DMS53 treated with DMSO at 0.1 percent for 48 hours (cell line): ENCODE data around the gene TMEM121.

Experiments used
- DNase-seq: peaks from one replicate; lab custom pipeline; 2025; ENCODE audit not compliant: unreplicated experiment; lab: John Stamatoyannopoulos, UW

TMEM121 gene

DNA sequence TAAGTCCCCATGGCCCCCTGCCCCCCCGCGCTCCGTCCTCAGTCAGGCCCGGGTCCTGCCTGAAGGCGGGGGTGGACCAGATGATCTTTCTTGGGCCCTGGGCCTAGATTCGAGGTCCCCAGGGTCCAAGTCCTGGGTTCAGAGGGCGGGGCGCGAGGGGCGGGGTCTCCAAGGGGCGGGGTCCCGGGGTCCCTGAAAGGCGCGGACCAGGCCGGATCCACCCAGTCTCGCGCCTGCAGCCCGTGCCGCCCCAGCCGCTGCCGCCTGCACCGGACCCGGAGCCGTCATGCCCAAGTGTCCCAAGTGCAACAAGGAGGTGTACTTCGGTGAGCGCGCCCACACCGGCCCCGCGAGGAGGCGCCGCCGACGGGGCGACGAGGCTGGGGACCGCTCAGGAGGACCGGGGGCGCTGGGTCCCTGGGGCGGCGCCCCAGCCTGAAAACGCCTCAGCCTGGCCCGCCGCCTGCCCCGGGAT, 39.4 kb upstream of the TMEM121 start:
- no peak for DNase-seq

GRCh38 chr14:105487449-105487985, 38.9 kb upstream of the TMEM121 start:
- DNase-seq, result no peak

DNA sequence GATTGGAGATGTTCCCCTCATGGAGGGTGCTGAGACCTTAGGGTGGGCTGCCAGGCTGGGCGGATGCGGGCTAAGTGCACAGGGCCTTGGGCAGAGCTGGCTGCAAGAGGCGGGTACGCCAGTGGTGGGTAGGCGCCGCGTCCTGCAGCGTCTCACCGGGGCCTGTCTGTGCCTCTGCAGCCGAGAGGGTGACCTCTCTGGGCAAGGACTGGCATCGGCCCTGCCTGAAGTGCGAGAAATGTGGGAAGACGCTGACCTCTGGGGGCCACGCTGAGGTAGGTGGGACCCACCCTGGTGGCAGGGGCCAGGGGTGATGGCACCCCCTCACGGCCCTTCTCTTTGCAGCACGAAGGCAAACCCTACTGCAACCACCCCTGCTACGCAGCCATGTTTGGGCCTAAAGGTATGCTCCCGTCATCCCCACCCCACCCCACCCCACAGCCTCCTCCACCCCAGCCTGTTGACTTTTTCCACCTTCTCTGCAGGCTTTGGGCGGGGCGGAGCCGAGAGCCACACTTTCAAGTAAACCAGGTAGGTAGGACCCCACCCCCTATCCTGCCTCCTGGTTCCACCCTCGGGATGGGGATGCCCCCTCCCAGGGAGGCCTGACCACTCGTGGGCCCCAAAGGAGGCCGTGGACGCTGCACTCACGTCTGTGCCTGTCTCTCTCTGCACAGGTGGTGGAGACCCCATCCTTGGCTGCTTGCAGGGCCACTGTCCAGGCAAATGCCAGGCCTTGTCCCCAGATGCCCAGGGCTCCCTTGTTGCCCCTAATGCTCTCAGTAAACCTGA, 38.2 kb upstream of the TMEM121 start:
- DNase-seq, result no peak

- DNase-seq, result no peak
Measured at GRCh38 chr14:105488781-105489541, 37.4 kb upstream of the TMEM121 start.

DNA sequence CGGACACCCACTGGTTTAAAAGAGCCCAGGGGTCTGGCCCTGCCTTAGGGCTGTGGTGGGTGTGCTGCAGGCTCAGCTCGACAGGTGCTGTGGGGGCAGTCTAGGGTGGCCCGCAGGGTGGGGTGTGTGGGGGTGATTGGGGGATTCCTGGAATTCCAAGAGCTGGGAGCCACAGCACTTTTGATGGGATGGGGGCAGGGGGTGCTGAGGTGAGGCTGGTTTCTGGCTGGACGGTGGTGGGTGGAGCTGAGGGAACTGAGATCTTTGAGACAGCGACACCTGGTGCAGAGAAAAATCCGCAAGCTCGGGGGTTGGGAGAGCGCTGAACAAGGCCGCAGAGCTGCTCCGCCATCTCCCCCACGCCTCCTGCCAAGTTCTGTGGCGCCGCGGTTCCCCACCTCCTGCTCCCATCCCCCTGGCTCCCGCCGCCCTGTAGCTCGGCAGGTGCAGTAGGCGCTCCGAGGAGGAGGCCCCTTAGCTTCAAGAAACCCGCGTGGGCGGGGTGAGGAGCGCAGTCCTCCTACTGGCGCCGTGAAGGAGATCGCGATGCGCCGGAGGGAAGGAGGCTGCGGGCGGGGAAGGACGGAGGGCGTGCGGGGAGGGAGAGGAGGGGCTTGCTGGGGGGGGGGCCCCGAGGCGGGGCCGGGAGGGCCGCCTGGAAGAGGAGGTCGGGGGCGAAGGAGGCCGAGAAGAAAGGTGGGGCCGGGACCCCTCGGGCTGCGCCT, 36.7 kb upstream of the TMEM121 start:
- DNase-seq, result peak; percentile 52

GRCh38 chr14:105490267-105490571, 36.2 kb upstream of the TMEM121 start:
- DNase-seq, result no peak

DNA sequence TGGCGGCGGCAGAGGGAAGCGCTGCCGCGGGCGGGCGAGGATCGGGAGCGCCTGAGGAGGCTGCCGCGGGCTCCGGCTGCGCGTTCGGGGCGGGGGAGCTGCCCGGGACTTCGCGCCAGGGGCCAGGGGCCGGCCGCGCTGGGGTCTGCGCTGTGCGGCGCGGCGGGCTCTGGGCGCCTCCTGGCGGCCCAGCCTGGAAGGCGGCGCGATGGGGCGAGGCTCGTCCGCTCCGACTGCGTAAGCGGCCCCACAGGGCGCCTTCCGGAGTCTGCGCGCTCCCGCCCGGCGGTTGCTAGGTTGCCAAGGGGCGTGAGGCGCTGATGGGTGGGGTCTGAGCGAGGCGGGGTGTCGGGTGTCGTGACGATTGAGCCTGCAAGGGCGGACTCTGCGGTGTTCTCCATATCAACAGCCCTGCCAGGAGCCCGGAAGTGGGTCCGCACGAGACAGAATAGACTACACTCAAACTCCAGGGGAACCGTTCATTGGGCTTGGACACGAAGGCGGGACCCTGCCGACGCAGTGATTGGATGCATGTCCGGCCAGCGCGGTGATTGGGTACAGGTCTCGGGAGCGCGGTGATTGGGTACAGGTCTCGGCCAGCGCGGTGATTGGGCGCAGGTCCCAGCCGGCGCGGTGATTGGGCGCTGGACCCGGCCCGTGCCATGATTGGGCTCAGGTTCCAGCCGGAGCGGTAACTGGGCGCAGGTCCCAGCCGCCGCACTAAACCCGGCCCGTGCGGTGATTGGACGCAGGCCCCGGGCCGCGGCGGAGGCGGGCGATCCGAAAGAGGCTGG, 35.6 kb upstream of the TMEM121 start, which contains the start of gene TEDC1:
Gene TEDC1 (plus strand): TSS at position 675 of the 794 bp plus-strand sequence. CDS start 130 bp downstream, outside the sequence.
- peak; percentile 95 for DNase-seq

- no peak for DNase-seq
Measured at GRCh38 chr14:105491366-105491973, 34.9 kb upstream of the TMEM121 start.

DNA sequence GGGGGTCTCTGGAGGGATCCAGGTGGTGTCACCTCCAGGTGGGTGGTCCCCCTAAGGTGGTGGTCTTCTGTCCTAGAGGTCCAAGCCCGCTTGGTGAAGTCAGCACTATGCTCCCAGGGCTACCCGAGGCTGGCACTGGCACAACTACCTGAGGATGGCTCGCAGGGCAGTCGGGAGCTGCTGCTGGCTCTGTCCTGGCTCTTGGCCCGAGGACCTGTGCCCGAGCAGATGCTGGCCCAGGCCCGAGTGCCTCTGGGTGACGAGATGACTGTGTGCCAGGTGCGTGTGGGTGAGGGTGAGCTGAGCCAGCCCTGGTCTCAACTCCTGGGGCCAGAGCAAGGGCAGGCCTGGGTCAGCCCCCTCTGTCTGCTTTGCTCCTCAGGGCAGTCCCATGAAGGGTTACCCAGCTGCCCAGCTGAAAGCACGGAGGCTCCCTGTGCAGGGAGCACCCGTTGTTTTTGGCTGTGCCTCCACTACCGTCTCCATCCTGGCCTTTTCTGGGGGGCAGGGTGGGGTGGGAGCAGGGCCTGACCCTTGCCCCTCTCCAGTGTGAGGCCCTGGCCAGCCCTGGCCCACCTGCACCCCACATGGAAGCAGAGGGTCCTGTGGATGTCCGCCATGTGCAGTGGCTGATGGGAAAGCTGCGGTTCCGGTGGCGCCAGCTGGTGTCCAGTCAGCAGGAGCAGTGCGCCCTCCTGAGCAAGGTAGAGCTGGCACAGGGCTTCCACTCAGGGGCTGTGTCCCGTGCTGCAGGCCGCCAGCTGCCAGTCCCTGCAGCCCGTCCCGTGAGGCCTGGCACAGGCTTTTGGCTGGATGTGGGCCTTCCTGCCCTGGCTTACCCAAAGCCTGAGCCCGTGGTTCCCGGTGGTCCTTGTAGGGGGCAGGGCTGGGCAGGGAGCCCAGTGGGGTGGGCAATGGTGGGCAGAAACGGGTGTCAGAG, 34.1 kb upstream of the TMEM121 start:
- DNase-seq, result no peak

- no peak for DNase-seq
Measured at GRCh38 chr14:105492971-105493871, 33.2 kb upstream of the TMEM121 start.

DNA sequence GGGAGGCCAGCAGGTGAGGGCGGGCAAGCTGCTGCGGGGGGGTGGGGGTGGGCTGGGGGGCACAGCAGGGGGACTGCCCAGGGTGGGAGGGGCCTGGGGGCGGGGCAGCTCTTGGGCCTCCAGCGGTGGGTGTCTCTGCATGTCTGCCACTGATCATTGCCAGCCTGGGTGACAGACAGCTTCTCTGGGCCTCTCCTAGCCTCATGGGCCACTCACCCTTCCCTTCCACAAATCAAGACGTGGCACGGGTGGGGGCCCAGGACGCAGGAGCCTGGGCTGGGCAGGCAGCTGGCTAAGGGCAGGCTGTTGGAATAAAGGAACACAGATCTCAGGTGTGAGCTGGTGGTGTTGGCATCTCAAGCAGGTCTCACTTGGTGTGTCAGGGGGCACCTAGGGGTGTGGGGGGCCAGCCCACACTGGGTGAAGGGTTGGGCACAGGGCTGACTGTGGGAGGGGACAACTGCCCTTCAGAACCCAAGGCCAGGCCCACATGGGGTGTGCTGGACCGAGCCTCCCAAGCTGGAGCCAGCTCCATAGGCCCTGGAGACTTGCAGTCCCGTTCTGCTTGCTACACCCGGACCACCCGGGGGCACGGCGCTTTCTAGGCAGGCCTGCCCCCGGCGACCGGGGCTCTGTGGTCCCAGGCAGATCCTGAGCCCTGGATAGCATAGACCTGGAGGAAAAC, 32.3 kb upstream of the TMEM121 start:
- no peak for DNase-seq

DNA sequence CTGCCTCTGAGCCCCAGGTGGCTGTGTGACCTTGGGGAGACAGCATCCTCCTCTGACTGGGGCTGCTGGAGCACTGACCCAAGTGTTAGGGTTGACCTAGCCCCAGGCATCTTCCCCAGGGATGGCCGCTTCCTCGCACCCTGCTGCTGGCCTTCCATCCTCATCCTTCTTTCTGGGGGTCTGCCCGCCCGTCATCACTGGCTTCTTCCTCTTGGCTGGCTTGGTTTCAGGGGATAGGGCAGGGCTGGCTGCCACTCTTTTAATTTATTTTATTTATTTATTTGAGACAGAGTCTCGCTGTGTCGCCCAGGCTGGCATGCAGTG, 31.8 kb upstream of the TMEM121 start:
- no peak for DNase-seq

- DNase-seq, result no peak
Measured at GRCh38 chr14:105495101-105495989, 31.0 kb upstream of the TMEM121 start.

GRCh38 chr14:105495990-105496830, 30.2 kb upstream of the TMEM121 start:
- DNase-seq, result no peak

DNA sequence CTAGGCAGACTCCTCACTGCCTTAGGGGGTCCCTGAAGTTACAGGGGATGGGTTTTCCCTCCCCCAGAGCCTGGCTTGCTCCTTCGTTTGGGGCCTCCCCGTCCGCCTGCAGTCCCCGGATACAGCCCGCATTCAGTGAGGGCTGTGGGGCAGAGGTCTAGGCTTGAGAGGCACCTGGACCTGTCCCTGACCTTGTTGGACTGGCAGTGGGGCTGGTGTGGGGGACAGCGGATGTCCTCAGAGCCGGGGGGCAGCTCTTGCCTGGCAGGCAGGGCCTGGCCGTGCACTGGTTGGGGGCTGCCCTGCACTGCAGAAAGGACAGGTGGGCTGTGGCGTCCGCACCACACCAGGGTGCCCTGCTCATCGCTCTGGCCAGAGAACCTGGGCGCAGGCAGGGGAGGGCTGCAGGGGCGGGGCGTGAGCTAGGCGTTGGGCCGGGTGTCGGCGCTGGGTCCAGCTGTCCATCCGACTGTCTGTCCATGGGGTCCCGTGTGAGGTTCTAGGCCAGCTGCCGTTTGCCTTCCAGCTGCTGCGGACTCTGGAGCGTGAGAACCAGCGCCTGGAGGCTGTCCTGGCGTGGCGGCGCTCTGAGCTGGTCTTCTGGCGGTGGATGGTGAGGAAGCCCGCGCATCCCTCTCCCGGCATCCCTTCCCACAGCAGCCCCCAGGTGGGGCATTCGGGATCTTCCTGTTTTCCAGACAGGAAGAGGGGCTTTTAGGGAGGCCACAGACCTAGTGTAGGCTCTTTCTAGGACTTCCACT, 29.4 kb upstream of the TMEM121 start:
- DNase-seq, result no peak
